Measurements from ENCODE around the gene TRIM67. TPM values are rescaled to one million over a fixed set of nuclear protein-coding genes. Genes with fewer than 3 reads are reported as not detected.
"Not testable (repeated sequence)": the region's sequence is repeated elsewhere in the genome, so short reads cannot be mapped to it uniquely, and the experiment has no call there.

Gene TRIM67
- total RNA-seq, 1 donor from 2014 or later, result not detected

GRCh38 chr1:231151811-231152210 is 10.0 kb upstream of the TRIM67 start:
- H3K4me1 ChIP-seq, result no peaks in the 10 kb centered on the region
- H3K9me3 ChIP-seq, result peaks cover 5% of the 10 kb centered on the region
- ATAC-seq (no peak), DNase-seq (no peak)
- intact Hi-C loops (cut with DNase I), result no loop called here
- no peak overlapping the region for H3K27ac ChIP-seq
- TF ChIP-seq CTCF (IDR thresholded peaks at IDR 0.05), result no peak
- no peaks in the 10 kb centered on the region for H3K36me3 ChIP-seq
- peaks cover 4% of the 10 kb centered on the region for H3K27me3 ChIP-seq
- H3K4me3 ChIP-seq, result no peak overlapping the region

GRCh38 chr1:231153726-231154125 is 8.1 kb upstream of the TRIM67 start:
- no peak overlapping the region for H3K27ac ChIP-seq
- intact Hi-C loops (cut with DNase I), result no loop called here
- no peak for TF ChIP-seq CTCF (IDR thresholded peaks at IDR 0.05)
- H3K36me3 ChIP-seq, result no peaks in the 10 kb centered on the region
- peaks cover 10% of the 10 kb centered on the region for H3K27me3 ChIP-seq
- DNase-seq, result no peak
- ATAC-seq, result no peak
- H3K9me3 ChIP-seq, result peaks cover 5% of the 10 kb centered on the region
- H3K4me3 ChIP-seq, result no peak overlapping the region
- H3K4me1 ChIP-seq, result no peaks in the 10 kb centered on the region

GRCh38 chr1:231155808-231156207 is 6.0 kb upstream of the TRIM67 start:
- Histone ChIP-seq H3K27ac (no peak overlapping the region), H3K4me3 (no peak overlapping the region), H3K9me3 (peaks cover 5% of the 10 kb centered on the region), H3K4me1 (no peaks in the 10 kb centered on the region), H3K27me3 (peaks cover 29% of the 10 kb centered on the region), H3K36me3 (no peaks in the 10 kb centered on the region)
- no peak for ATAC-seq
- intact Hi-C loops (cut with DNase I), result no loop called here
- TF ChIP-seq CTCF (IDR thresholded peaks at IDR 0.05), result no peak
- DNase-seq, result no peak

- no peak for ATAC-seq
- Histone ChIP-seq H3K9me3 (no peaks in the 10 kb centered on the region), H3K4me1 (peaks cover 13% of the 10 kb centered on the region), H3K27ac (no peak overlapping the region), H3K4me3 (no peak overlapping the region), H3K36me3 (no peaks in the 10 kb centered on the region), H3K27me3 (peaks cover 44% of the 10 kb centered on the region)
- intact Hi-C loops (cut with DNase I), result no loop called here
- DNase-seq, result no peak
- TF ChIP-seq CTCF (IDR thresholded peaks at IDR 0.05), result no peak
Observed at GRCh38 chr1:231157311-231157710, 4.5 kb upstream of the TRIM67 start.

- H3K9me3 ChIP-seq; H3K27ac ChIP-seq; H3K4me3 ChIP-seq; intact Hi-C loops (cut with DNase I); DNase-seq; H3K36me3 ChIP-seq; ATAC-seq: not testable (repeated sequence)
- Histone ChIP-seq H3K27me3 (peaks cover 52% of the 10 kb centered on the region), H3K4me1 (peaks cover 22% of the 10 kb centered on the region)
Observed at GRCh38 chr1:231158141-231158540, 3.7 kb upstream of the TRIM67 start.

GRCh38 chr1:231159202-231159962 is 2.5 kb upstream of the TRIM67 start:
- H3K27me3 ChIP-seq, result peaks cover 65% of the 10 kb centered on the region
- intact Hi-C loops (cut with DNase I), result no loop called here

More at GRCh38 chr1:231159202-231159962, 2.5 kb upstream of the TRIM67 start:
- H3K4me3 ChIP-seq, result no peak overlapping the region
- no peak overlapping the region for H3K27ac ChIP-seq
- H3K4me1 ChIP-seq, result peaks cover 24% of the 10 kb centered on the region
- TF ChIP-seq CTCF (IDR thresholded peaks at IDR 0.05), result no peak
- DNase-seq (no peak), ATAC-seq (no peak)
- H3K36me3 ChIP-seq, result no peaks in the 10 kb centered on the region
- H3K9me3 ChIP-seq, result no peaks in the 10 kb centered on the region

Measured in upper lobe of right lung (tissue), 1 donor.